ENCODE data around the gene MYO5A.
"Not testable (repeated sequence)": the region's sequence is repeated elsewhere in the genome, so short reads cannot be mapped to it uniquely, and the experiment has no call there.

MYO5A gene

DNA sequence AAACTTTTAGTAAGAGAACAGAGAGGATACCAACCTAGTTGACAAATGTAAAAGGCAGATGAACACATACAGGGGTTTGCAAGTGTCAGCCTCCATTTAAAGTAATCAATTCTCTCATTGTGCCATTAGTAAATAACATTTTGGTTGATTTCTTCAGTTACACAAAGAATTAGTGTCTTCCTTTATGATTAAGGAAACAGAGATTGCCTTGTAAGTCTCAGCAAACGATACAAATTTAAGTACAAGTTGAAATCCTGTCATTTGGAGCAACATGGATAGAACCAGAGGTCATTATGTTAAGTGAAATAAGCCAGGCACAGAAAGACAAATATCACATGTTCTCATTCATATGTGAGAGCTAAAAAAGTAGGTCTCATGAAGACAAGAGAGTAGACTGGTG, 26.1 kb downstream of the MYO5A start:
- no peak for DNase-seq

DNA sequence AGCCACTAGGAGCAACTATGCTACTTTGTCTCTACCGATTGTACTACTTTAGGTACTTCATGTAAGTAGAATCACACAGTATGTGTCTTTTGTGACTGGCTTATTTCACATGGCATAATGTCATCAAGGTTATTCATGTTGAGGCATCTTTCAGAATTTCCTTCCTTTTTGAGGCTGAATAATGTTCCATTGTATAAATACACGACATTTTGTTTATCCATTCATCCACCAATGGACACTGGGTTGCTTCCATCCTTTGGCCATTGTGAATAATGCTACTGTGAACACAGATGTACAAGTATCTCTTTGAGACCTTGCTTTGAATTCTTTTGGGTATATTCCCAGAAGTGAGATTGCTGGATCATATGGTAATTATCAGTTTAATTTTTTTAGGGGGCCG, 29.2 kb downstream of the MYO5A start:
- DNase-seq = no peak

DNA sequence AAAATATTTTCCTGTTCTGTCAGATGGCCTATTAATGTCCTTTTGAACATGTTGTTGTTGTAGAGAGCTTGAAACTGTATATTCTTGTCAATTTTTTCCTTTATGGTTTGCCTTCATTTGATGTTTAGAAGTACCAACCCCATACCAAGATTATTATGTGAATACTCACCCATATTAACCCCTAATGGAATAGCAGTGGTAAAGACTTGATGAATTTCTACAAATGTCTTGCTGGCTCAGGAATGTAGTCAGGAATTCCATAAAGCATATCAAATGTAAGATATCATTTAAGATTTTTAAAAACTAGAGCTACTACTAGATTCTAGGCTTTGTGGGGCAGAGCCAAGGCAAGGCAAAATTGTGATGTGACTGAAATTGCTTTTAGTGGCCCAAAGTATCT, 30.0 kb downstream of the MYO5A start:
- DNase-seq = no peak

DNA sequence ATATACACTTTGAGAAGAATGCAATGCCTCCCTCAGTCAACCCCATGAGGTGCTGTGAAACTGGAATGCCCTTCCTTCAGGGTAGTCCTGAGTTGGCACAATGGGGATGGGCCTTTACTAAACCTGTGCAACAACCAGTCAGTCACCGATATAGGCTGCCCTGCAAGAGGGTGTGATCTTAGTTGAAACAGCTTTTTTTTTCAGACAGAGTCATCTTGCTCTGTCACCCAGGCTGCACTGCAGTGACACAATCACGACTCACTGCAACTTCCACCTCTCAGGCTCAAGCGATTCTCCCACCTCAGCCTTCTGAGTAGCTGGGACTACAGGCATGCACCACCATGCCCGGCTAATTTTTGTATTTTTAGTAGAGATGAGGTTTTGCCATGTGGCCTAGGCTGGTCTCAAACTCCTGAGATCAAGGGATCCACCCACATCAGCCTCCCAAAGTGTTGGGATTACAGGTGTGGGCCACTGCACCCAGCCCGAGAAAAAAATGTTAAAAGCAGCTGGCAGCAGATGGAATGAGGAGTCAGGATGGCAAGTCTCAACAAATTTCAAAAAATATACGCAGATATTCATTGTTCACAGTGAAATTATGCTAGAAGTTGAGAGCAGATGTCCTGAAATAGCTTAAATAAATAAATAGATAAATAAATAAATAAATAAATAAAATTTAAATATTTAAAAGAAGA, 31.8 kb downstream of the MYO5A start:
- no peak for DNase-seq

DNA sequence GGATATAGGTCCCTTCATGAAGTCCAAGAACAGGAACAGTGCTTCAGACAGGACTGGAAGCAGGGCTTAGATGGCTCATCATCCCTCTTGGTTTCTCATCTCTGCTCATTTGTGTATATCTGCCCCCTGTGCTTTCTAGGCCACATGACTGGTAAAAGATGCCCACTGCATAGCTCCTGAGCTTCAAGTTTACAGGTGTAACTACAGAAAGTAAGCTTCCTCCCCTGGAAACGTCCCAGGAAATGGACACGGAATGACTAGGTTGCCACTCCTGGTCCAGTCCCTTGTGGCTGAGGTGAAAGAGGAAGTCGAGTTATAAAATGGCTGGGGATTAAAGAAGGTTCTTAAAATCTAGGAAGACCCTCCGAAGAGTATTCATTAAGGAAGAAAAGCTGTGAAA, 32.5 kb downstream of the MYO5A start:
- no peak for DNase-seq

DNA sequence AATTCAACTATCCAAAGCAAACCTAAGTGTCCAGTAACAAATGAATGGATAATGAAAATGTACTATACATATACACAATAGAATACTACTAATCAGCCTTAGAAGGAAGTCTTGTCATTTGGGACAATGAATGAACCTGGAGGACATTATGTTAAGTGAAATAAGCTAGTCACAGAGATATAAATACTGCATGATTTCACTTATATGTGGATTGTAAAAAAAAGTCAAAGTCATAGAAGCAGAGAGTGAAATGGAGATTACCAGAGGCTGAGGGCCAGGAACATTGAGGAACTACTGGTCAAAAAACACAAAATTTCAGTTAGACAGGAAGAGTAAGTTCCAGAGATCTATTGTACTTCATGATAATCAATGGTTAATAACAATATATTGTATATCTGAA, 33.6 kb downstream of the MYO5A start:
- DNase-seq = no peak

DNA sequence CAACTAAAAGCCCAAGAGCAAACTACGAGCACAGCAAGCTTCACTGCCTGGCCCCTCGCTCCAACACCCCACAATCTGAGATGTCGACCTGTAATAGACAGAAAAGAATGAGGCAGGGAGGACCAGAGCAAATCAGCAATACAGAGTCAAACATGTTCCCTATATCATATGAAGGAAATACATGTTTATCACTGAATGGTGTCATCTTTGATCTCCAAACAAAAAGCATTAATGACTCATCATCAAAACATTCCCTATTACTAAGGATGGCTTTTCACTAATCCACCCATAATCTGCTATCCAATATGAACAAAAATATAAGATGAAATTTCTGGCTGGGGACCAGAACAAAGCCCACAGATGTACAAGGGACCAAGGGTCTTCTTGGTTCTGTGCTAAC, 34.7 kb downstream of the MYO5A start:
- no peak for DNase-seq

DNA sequence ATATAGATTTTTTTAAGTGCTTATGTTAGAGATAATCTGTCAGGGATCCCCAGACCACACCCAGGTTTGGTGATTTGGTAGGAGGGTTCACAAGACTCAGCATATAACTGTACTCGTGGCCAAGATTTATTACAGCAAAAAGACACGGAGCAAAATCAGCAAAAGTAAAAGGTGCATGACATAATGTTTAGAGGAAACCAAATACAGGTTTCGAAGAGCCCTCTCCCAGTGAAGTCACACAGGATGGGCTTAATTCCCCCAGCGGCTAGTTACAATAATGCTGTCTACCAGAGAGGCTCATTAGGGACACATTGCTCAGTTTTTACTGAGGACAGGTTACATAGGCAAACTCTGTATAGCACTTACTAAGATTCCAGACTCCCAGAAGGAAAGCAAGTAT, 36.5 kb downstream of the MYO5A start:
- no peak for DNase-seq

DNA sequence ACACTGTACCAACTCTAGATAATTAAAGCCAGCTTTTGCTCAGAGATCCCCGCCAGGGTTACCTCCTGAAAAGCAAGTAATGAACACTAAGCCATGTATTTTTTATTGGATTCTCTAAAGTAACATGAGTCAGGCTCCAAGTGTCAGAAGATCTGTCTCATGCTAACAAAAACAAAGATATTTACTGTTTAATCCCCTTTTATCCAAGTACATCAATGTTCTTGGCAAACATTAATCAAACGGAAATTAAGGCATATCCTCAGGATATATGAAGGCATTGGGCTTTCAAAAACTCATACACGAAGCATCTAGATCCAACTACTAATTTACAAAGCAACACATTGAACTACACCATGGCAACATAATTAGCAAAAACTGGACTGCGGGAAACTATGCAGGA, 37.2 kb downstream of the MYO5A start:
- DNase-seq = no peak

DNA sequence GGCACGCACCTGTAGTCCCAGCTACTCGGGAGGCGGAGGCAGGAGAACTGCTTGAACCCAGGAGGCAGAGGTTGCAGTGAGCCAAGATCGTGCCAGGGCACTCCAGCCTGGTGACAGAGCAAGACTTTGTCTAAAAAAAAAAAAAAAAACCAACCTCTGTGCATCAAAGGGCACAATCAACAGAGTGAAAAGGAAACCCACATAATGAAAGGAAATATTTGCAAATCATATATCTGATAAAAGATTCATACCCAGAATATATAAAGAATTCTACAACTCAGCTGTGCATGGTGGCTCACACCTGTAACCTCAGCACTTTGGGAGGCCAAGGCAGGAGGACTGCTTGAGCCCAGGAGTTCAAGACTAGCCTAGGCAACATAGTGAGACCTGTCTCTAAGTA, 39.2 kb downstream of the MYO5A start:
- DNase-seq = not testable (repeated sequence)

DNA sequence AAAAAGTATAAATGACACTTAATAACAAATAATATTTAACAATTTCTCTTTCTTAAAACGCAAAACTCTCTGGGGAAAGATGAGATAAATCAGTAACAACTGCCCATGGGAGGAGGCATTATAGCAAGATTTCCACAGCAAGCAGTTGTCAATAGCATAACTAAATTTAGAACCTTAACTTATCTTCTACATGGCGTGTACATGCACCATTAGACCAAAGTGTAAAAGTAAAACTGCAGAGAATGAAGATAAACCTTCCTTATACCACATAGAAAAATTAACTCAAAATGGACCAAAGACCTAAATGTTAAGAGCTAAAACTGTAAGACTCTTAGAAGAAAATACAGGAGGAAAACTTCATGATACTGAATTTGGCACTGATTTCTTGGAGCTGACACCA, 39.9 kb downstream of the MYO5A start:
- DNase-seq = no peak

DNA sequence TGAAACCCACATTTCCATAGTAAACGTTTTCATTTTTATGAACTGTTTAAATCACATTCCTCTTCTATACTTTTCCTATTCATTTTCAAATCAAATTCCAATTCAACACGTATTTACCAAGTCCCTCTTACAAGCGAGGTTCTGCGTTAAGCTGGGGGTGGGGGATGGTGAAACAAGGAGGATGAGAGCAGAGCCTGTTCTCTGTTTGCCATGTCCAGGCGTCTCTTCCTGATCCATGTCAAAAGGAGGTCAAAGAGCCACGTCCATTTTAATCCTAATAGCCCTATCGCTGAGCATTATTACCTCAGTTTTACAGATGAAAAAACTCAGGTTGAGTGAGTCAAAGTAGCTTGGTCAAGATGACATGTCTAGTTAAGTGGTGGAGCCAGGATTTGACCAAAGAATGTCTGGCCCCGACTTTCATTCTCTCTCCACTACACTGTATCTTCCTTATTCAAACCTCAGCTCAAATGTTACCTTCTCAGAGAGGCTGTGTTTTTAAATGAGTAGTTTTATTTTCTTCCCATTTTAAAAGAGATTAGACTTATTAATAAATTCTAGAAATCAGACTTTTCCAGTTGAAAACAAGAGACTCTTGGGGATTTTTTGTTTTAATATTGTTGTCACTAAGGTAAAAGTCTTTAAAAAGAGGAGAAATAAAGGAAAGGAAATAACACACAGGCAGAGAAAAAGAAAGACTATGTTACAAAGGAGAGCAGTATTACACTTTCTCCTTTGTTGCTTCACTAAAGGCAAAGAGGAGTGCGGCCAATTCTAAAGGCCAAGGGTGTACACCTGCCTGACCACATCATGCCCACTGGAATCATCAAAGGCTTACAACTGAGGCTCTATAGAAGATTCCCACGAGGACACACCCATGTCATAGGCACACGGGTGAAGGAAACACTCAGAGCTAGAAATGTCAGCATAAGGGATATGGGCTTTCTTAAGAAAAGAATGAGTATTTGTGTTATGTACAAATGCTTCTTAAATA, 42.4 kb downstream of the MYO5A start:
- no peak for DNase-seq

DNA sequence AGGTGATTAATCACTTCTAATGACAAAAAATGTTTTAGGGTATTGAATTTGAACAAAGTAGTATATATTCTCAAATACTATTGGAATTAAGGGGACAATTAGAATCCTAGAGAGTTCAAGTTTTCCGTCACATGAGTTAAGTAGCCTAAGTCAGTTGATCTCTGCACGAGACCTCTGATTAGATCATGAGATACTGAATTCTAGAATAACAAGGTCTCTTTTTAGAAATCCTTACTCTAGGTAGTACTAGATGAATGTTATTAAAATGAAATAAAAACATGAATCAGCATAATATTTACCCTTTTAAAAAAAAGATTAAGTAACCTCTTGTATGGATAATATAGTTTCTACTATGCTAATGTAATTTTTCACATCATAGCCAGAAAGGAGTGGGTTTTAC, 43.4 kb downstream of the MYO5A start:
- no peak for DNase-seq

DNA sequence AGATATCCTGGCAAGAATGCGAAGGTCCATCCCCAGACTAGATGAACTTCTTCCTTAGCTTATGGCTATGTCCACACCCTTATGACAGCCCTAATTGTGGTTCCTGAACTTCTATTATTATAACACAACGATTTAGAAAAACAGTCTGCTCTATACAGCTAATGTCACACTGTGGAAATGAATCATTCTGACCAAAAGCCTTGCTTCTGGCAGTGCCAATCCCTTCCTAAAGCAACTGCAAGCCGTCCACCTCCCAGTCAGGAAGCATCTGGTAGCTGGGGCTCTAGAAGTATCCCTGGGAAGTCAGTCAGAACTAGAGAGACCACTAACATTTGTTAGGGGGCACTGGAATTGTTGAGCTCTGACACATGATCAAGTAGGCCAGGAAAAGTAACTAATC, 45.0 kb downstream of the MYO5A start:
- no peak for DNase-seq

DNA sequence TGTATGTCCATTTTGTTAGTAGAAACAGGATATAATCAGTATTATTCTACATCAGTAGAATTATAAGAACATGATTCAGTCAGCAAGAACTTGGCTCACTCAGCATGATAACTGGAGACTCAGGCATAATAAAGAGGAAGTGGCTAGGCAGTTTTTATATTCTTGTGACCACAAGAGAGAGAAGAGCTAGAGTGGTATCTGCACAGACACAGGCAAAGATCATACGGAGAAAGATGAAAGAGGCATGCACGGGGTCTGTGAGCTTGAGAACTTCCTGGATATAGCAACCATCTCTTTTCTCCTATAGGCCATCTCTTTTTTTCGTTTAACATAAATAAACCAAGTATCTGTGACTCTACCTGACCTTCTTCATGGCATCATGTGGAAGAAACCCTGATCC, 46.8 kb downstream of the MYO5A start:
- DNase-seq = no peak

DNA sequence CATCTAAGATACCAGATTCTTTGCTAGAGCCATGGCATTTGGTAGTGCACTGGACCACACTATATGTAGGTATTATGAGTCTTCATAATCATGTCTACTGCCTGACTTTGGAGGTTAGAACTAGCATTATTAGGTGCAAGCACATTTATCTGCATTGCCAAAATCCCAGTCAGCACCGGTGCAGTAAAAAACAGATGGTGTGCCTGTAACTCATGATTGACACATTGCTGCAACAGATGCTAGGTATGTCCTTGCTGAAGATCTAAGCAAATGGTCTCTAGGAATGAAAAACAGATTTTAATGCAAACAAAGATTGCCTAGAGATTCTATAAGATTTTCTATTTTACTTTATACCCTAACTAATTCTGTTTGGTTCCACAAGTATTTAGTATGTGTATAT, 47.7 kb downstream of the MYO5A start:
- no peak for DNase-seq

DNA sequence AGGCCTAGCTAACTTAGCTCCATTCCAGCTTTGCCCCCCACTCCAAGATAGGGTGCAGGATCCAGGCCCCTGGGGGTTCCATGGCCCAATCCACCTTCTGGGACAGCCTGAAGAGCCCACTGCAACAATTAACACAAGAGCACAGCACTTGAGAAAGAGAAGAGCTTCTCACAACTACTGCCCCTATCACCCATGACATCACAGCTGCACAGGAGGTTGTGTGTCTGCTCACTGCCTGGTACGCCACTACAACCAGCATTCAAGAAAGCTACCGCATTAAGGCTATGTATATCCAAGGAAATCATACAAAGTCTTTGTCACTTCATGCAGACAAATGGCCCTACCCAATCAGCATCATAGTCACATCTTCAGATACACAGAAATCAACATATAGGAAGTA, 62.0 kb downstream of the MYO5A start:
- no peak for DNase-seq

DNA sequence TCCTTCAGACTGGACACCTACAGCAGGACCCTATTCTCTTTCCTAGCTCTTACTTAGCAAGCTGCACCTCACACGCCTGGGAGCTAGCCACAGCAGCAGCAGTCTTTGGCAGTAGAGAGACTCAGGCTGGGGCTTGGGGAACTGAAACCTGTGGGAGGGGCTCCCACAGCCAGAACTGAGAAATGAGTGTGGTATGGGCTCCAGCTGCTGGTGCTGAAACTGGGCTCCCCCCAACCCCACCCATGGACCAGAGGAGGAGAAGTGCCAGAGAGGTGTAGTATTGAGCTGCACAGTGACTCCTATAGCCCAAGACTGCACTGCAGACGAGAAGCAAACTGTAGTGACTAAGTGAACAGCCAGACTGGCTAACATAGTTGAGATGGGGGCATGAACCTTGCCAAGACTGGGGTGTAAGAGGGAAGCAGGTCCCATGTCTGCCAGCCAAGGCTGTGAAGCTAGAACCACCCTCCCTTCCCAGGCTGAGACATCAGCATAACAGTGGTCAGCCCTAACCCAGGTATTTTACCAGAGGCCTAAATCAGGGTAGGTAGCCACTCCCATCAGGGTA, 62.5 kb downstream of the MYO5A start:
- no peak for DNase-seq

DNA sequence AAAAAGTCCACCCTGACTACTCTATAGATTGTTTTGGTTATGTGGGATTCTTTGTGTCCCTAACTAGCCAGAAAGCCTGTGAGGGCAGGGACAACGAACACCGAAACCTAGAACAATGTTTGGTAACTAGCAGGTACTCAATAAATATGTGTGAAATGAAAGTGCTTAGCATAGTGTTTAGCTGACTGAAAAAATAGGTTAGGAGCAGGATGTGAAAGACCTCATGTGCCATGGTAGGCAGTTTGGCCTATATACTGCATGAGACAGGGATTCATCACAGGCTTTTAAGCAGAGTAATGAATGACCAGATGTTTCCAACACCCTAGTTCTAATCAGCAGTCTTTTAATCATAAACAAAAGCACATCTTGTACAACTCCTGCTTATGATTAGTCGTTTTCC, 64.2 kb downstream of the MYO5A start:
- DNase-seq = no peak

DNA sequence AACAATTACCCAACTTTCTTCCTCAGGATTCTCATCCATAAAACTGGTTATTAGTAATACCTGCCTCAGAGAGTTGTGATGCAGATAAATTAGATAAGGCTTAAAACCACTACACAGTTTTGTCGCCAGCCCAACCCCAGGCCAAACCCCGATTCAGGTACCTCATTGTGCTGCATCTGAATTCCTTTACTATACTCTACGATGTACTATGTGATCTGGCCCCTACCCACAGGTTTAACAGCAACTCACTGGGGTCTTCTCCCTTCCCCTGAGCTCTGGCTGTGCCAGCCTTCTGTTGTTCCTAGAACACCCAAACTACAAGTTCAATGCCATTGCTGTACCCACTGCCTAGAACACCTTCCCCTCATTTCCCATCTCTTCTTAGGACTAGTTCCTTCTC, 64.6 kb downstream of the MYO5A start:
- DNase-seq = no peak

DNA sequence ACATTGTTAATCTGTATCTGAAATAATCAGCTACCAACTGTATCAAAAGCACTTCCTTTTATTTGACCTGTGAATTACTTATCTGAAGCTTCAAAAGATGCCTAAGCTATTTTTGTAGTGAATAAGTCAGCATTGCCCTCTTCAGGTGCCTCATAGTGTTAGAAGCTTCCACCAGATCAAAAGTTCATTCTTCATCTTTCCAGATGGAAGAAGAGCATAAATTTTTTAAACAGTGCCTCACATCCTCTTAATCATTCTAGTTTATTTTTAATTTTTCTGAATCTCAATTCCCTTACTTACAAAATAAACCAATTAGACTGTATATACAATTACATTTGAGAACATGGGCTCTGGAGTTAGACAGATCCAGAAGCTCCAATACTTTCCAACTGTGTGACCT, 65.0 kb downstream of the MYO5A start:
- DNase-seq = no peak

DNA sequence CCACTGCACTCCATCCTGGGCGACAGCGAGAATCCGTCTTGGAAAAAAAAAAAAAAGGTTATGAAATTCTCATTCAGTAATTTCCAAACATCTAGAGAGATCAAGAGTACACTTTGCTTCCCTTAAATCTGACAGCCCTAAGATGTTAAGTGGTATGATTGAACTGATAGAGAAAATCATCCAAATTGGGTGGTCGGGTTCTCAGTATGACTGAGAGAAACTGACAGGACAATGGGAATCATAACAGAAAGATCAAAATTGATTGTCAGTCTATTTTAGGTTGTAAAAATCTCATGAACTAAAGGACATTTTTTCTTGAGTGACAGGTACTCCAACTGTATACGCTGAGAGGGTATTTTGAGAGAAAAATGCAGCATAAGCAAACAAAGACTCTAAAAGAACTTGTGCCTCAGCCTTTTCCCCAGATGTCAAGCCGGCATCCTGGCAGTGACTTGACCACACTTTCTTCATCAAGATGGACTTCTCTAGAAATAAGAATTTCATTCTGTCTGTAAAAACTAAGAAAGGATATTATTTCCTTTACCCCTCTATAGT, 65.8 kb downstream of the MYO5A start:
- no peak for DNase-seq

DNA sequence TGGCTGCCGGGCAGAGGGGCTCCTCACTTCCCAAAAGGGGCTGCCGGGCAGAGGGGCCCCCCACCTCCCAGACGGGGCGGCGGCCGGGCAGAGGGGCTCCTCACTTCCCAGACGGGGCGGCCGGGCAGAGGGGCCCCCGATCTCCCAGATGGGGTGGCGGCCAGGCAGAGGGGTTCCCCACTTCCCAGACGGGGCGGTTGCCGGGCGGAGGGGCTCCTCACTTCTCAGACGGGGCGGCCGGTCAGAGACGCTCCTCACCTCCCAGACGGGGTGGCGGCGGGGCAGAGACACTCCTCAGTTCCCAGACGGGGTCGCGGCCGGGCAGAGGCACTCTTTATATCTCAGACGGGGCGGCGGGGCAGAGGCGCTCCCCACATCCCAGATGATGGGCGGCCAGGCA, 69.0 kb downstream of the MYO5A start:
- not testable (repeated sequence) for DNase-seq

DNA sequence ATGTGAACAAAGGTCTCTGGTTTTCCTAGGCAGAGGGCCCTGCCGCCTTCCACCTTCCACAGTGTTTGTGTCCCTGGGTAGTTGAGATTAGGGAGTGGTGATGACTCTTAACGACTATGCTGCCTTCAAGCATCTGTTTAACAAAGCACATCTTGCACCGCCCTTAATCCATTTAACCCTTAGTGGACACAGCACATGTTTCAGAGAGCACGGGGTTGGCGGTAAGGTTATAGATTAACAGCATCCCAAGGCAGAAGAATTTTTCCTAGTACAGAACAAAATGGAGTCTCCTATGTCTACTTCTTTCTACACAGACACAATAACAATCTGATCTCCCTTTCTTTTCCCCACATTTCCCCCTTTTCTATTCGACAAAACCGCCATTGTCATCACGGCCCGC, 69.4 kb downstream of the MYO5A start:
- not testable (repeated sequence) for DNase-seq
